ENCODE results near the gene ZDHHC8. TPM values are rescaled to one million over a fixed set of nuclear protein-coding genes. Genes with fewer than 3 reads are reported as not detected.

ZDHHC8 gene
- total RNA-seq (ENCODE audit: low replicate concordance) = 8.7 and 12.7 TPM in 2 replicates

- peak within 1 kb of the TSS; percentile 86 for H3K4me3 ChIP-seq (ENCODE audit: low read depth, low read length)
- TF ChIP-seq CTCF (IDR thresholded peaks at IDR 0.05; ENCODE audit: insufficient read depth, low read length) = no peak
- no peak for DNase-seq (ENCODE audit: low read depth)
Measured at GRCh38 chr22:20131597-20131858, at the start of gene ZDHHC8. Gene ZDHHC8 (plus strand): TSS chr22:20131804. CDS start chr22:20131948, 144 bp downstream.

- no peak for TF ChIP-seq CTCF (IDR thresholded peaks at IDR 0.05; ENCODE audit: insufficient read depth, low read length)
- H3K4me3 ChIP-seq (ENCODE audit: low read depth, low read length) = no peak overlapping the region
- no peak for DNase-seq (ENCODE audit: low read depth)
Measured at GRCh38 chr22:20083157-20083890, 48.3 kb upstream of the ZDHHC8 start.

GRCh38 chr22:20083891-20084546, 47.6 kb upstream of the ZDHHC8 start:
- no peak for DNase-seq (ENCODE audit: low read depth)
- H3K4me3 ChIP-seq (ENCODE audit: low read depth, low read length) = no peak overlapping the region
- TF ChIP-seq CTCF (IDR thresholded peaks at IDR 0.05; ENCODE audit: insufficient read depth, low read length) = no peak

- DNase-seq (ENCODE audit: low read depth) = peak; percentile 8
- peak; percentile 26 for TF ChIP-seq CTCF (IDR thresholded peaks at IDR 0.05; ENCODE audit: insufficient read depth, low read length)
- no peak overlapping the region for H3K4me3 ChIP-seq (ENCODE audit: low read depth, low read length)
Measured at GRCh38 chr22:20084547-20085413, 46.8 kb upstream of the ZDHHC8 start.

GRCh38 chr22:20085651-20086050, 46.0 kb upstream of the ZDHHC8 start:
- no peak overlapping the region for H3K4me3 ChIP-seq (ENCODE audit: low read depth, low read length)
- no peak for DNase-seq (ENCODE audit: low read depth)
- TF ChIP-seq CTCF (IDR thresholded peaks at IDR 0.05; ENCODE audit: insufficient read depth, low read length) = no peak

GRCh38 chr22:20086101-20086599, 45.5 kb upstream of the ZDHHC8 start:
- no peak for TF ChIP-seq CTCF (IDR thresholded peaks at IDR 0.05; ENCODE audit: insufficient read depth, low read length)
- no peak overlapping the region for H3K4me3 ChIP-seq (ENCODE audit: low read depth, low read length)
- DNase-seq (ENCODE audit: low read depth) = no peak

Data from fibroblast of the aortic adventitia (primary cell).